CD14-positive monocyte (primary cell): ENCODE measurements around the gene CACTIN. TPM values are rescaled to one million over a fixed set of nuclear protein-coding genes. Genes with fewer than 3 reads are reported as not detected.

Experiments
- DNase-seq, 3 donors: peaks; one replicate each; pipeline ENCODE4 v3.0.0-alpha.2; 2011 to 2022
- H2AFZ ChIP-seq: 2 replicates; pipeline ENCODE4 v1.6.0; 2012; ENCODE audit warnings: mild to moderate bottlenecking, low read depth, low read length, inconsistent platforms; ENCODE audit not compliant: insufficient read depth, poor library complexity, severe bottlenecking
- H3K27ac ChIP-seq, 2 donors: 1 replicate in 1 of 2; 2 replicates in 1 of 2; pipeline ENCODE4 v1.5.1; 2012 to 2013; ENCODE audit warnings: low read length in 2 of 2, control low read depth in 1 of 2, inconsistent platforms in 1 of 2, low read depth in 1 of 2, mild to moderate bottlenecking in 1 of 2
- H3K27me3 ChIP-seq, 2 donors: one replicate each; pipeline versions ENCODE4 v1.6.0 to v1.6.1; 2011 to 2013; ENCODE audit warnings: low read length in 2 of 2; ENCODE audit not compliant: control insufficient read depth in 2 of 2, insufficient read depth in 2 of 2
- H3K36me3 ChIP-seq, 2 donors: replicated peaks in 1 of 2; 1 replicate in 1 of 2; 2 replicates in 1 of 2; pipeline versions ENCODE4 v1.5.1 to v1.6.1; 2012 to 2013; ENCODE audit warnings: low read length in 2 of 2, control low read depth in 1 of 2, inconsistent platforms in 1 of 2, mild to moderate bottlenecking in 1 of 2; ENCODE audit not compliant: insufficient read depth in 2 of 2, control insufficient read depth in 1 of 2
- H3K4me1 ChIP-seq, 2 donors: 1 replicate in 1 of 2; 2 replicates in 1 of 2; pipeline versions ENCODE4 v1.5.1 to v1.6.1; 2012 to 2013; ENCODE audit warnings: low read length in 2 of 2, control low read depth in 1 of 2, inconsistent platforms in 1 of 2, mild to moderate bottlenecking in 1 of 2, moderate library complexity in 1 of 2; ENCODE audit not compliant: insufficient read depth in 2 of 2, control insufficient read depth in 1 of 2
- H3K4me2 ChIP-seq: replicated peaks from 2 replicates; pipeline ENCODE3; 2012; ENCODE audit warnings: low read length, moderate library complexity, mild to moderate bottlenecking; ENCODE audit not compliant: poor library complexity, severe bottlenecking; ENCODE audit errors: extremely low read depth
- H3K4me3 ChIP-seq, 3 experiments: fragments of 200-600 bp in 1 of 3; sonication (generic) in 1 of 3; replicated peaks in 1 of 3; 1 replicate in 2 of 3; 2 replicates in 1 of 3; pipeline ENCODE4 v1.5.1; 2011 to 2013; ENCODE audit warnings: low read length in 3 of 3, mild to moderate bottlenecking in 3 of 3, control low read depth in 2 of 3, low read depth in 2 of 3, inconsistent platforms in 1 of 3, moderate library complexity in 1 of 3
- H3K79me2 ChIP-seq: 2 replicates; pipeline ENCODE4 v1.6.0; 2012; ENCODE audit warnings: mild to moderate bottlenecking, control low read depth, inconsistent platforms, low read length, moderate library complexity; ENCODE audit not compliant: insufficient read depth
- H3K9ac ChIP-seq: 2 replicates; pipeline ENCODE4 v1.6.0; 2017; ENCODE audit warnings: low read length, mild to moderate bottlenecking; ENCODE audit not compliant: insufficient read depth, poor library complexity, severe bottlenecking
- H3K9me3 ChIP-seq, 2 donors: replicated peaks in 1 of 2; 1 replicate in 1 of 2; 2 replicates in 1 of 2; pipeline versions ENCODE4 v1.5.1 to v1.6.1; 2012 to 2013; ENCODE audit warnings: low read length in 2 of 2, control low read depth in 1 of 2; ENCODE audit not compliant: control insufficient read depth in 1 of 2, insufficient read depth in 1 of 2
- H4K20me1 ChIP-seq: 2 replicates; pipeline ENCODE4 v1.6.0; 2012; ENCODE audit warnings: mild to moderate bottlenecking, low read length, control low read depth, moderate library complexity; ENCODE audit not compliant: insufficient read depth
- H3K27ac Mint-ChIP-seq, 7 donors: one replicate each; pipeline ENCODE4 v1.8.0; 2020; ENCODE audit warnings: mild to moderate bottlenecking in 7 of 7, mixed read lengths in 7 of 7, moderate library complexity in 6 of 7, inconsistent platforms in 2 of 7
- H3K27me3 Mint-ChIP-seq, 3 donors: one replicate each; pipeline ENCODE4 v1.8.0; 2021 to 2022; ENCODE audit warnings: low read depth in 3 of 3, mild to moderate bottlenecking in 3 of 3, mixed read lengths in 3 of 3, moderate library complexity in 3 of 3, inconsistent platforms in 1 of 3
- H3K36me3 Mint-ChIP-seq, 2 donors: one replicate each; pipeline ENCODE4 v1.8.0; 2020; ENCODE audit warnings: mixed read lengths in 2 of 2, inconsistent platforms in 1 of 2, mild to moderate bottlenecking in 1 of 2
- H3K4me1 Mint-ChIP-seq: one replicate; pipeline ENCODE4 v1.8.0; 2020; ENCODE audit warnings: mild to moderate bottlenecking, mixed read lengths
- H3K4me3 Mint-ChIP-seq, 2 donors: one replicate each; pipeline ENCODE4 v1.8.0; 2020; ENCODE audit warnings: mild to moderate bottlenecking in 2 of 2, mixed read lengths in 2 of 2, moderate library complexity in 1 of 2
- H3K9me3 Mint-ChIP-seq, 7 donors: one replicate each; pipeline ENCODE4 v1.8.0; 2020 to 2022; ENCODE audit warnings: mixed read lengths in 7 of 7, mild to moderate bottlenecking in 6 of 7, moderate library complexity in 6 of 7, inconsistent platforms in 2 of 7
- WGBS: methylation state at CpG from one replicate; pipeline ENCODE4 v1.1.5; 2013; ENCODE audit warnings: missing lambda C conversion rate; ENCODE audit not compliant: insufficient coverage; 5-methylcytosine and 5-hydroxymethylcytosine counted together
- intact Hi-C, 2 donors: fragments of 100-400 bp; cut with micrococcal nuclease; formaldehyde crosslinking; loops; one replicate each; pipeline versions ENCODE4 v1.15.0 to v1.15.1; 2023
- polyA plus RNA-seq, 3 donors: library from polyadenylated mRNA; depleted of rRNA in 1 of 3; unstranded in 2 of 3; stranded (reverse) in 1 of 3; fragments of 300-500 nt in 2 of 3; fragments of >200 nt in 1 of 3; fragmentation: Illumina TruSeq in 2 of 3; gene quantifications; 1 replicate in 2 of 3; 2 replicates in 1 of 3; pipeline ENCODE4 v1.2.3, GENCODE V29; 2012 to 2021
- TF ChIP-seq, protein P1 (sequence below): fragments of 200-600 bp; IDR thresholded peaks from one replicate; pipeline ENCODE4 v1.8.0; 2022; ENCODE audit warnings: antibody characterized with exemption, mild to moderate bottlenecking

The CACTIN gene
- polyA plus RNA-seq, 3 donors = 2.5 to 19.4 (median 3.0) TPM

DNA sequence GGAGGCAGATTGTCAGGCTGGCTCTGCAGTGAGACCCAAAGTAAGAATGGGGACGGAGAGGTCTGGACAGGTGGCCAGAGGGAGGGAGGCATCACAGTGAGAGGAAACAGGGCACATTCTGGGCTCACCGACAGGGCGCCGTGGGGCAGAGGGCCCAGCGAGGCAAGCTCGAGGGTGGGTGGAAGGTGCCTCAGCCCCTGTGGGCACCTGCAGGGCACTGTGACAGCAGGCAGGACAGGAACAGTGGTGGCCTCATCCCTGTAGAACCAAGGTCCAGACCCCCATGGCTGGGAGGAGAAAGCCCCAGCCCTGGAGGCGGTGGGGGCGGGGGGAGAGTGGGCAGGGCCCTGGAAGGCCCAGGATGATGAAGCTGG is 46.0 kb upstream of the CACTIN start:
- H3K4me3 Mint-ChIP-seq = peak overlapping the region in 1 of 2 donors; percentile 76
- H3K4me3 ChIP-seq = no peak overlapping the region
- peak overlapping the region; percentile 60 for H3K9ac ChIP-seq
- H3K27me3 ChIP-seq = peaks cover 3 to 18% of the 10 kb centered on the region in 2 donors
- no peak overlapping the region for H2AFZ ChIP-seq
- peaks cover 0 to 6% (median 0%) of the 10 kb centered on the region in 7 donors for H3K9me3 Mint-ChIP-seq
- H3K36me3 Mint-ChIP-seq = peaks cover 23 to 37% of the 10 kb centered on the region in 2 donors
- peaks cover 17% of the 10 kb centered on the region for H3K79me2 ChIP-seq
- H3K27ac ChIP-seq = no peak overlapping the region
- peaks cover 13 to 29% (median 20%) of the 10 kb centered on the region in 3 donors for H3K27me3 Mint-ChIP-seq
- no peak overlapping the region for H3K27ac Mint-ChIP-seq
- intact Hi-C loops = no loop called here
- peaks cover 28 to 30% of the 10 kb centered on the region in 2 donors for H3K4me1 ChIP-seq
- H3K36me3 ChIP-seq = peaks cover 0 to 16% of the 10 kb centered on the region in 2 donors
- H4K20me1 ChIP-seq = peaks cover 98% of the 10 kb centered on the region
- DNase-seq = no peak
- H3K9me3 ChIP-seq = no peaks in the 10 kb centered on the region
- peak overlapping the region; percentile 65 for H3K4me2 ChIP-seq
- TF ChIP-seq, protein P1, sequence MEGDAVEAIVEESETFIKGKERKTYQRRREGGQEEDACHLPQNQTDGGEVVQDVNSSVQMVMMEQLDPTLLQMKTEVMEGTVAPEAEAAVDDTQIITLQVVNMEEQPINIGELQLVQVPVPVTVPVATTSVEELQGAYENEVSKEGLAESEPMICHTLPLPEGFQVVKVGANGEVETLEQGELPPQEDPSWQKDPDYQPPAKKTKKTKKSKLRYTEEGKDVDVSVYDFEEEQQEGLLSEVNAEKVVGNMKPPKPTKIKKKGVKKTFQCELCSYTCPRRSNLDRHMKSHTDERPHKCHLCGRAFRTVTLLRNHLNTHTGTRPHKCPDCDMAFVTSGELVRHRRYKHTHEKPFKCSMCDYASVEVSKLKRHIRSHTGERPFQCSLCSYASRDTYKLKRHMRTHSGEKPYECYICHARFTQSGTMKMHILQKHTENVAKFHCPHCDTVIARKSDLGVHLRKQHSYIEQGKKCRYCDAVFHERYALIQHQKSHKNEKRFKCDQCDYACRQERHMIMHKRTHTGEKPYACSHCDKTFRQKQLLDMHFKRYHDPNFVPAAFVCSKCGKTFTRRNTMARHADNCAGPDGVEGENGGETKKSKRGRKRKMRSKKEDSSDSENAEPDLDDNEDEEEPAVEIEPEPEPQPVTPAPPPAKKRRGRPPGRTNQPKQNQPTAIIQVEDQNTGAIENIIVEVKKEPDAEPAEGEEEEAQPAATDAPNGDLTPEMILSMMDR = no peak
- peaks cover 31% of the 10 kb centered on the region for H3K4me1 Mint-ChIP-seq
- 90% methylated on average over 6 of the region's 8 CpGs for WGBS

DNA sequence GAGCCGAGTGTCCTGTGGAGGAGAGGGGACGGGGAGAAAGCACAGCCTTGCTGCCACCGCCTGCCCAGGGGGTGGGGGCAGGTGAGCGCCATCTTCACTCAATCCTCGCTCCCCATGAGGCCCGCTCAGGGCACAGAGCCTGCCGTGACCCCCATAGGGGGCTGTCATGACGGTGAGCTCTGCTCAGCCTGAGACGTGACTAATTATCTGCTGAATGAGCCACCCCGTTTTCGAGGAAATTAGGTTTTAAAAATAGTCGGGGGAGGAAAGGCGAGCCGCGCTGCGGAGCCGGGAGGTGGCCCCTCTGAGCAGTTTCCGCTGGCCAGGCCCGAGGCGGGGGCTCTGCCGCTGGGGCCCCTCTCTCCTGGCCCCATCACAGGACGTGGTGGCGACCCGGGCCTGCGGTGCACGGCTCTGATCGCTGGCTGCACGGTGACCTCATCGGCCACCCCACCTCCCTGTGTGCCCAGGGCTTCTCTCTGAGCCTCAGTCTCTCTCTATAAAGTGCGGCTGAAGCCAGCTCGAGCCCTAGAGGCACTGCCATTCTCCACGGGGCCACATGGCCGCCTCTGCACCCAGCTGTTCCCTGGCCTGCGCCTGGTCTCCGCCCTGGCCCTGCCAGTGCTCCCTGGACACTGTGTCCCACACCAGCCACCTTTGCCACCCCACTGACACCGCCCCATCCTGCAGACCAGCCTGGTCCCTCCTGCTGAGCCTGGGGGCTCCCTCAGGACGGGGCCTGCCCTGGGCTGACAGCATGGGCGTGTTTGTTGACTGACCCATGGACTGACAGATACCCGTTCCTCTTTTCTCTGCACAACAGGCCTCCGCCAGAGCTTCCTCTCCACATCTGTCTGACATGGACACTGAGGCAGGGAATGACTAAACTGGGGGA is 45.3 kb upstream of the CACTIN start:
- Histone ChIP-seq H3K36me3 (peaks cover 1 to 18% of the 10 kb centered on the region in 2 donors), H3K79me2 (peaks cover 17% of the 10 kb centered on the region), H3K4me3 (peak overlapping the region in 1 of 3 experiments; percentile 49), H2AFZ (no peak overlapping the region), H3K4me2 (peak overlapping the region; percentile 65), H3K4me1 (peaks cover 25% of the 10 kb centered on the region in 2 donors), H3K9me3 (no peaks in the 10 kb centered on the region), H4K20me1 (peaks cover 98% of the 10 kb centered on the region), H3K27ac (no peak overlapping the region), H3K27me3 (peaks cover 3 to 18% of the 10 kb centered on the region in 2 donors), H3K9ac (peak overlapping the region; percentile 60)
- Mint-ChIP-seq H3K9me3 (peaks cover 0 to 6% (median 0%) of the 10 kb centered on the region in 7 donors), H3K4me1 (peaks cover 24% of the 10 kb centered on the region), H3K27me3 (peaks cover 13 to 29% (median 21%) of the 10 kb centered on the region in 3 donors), H3K4me3 (peak overlapping the region; percentile 65 to 76), H3K27ac (peak overlapping the region in 1 of 7 donors; percentile 37), H3K36me3 (peaks cover 27 to 41% of the 10 kb centered on the region in 2 donors)
- peak; percentile 6 to 36 (median 15) for DNase-seq
- intact Hi-C loops = no loop called here
- 13% methylated on average over 34 of the region's 40 CpGs for WGBS
- TF ChIP-seq, protein P1 = no peak
